Measurements from ENCODE around the gene TEDC1.

Gene TEDC1

GRCh38 chr14:105498430-105499255, 7.6 kb downstream of the TEDC1 start:
- DNase-seq: no peak

- DNase-seq: no peak
Observed at GRCh38 chr14:105499256-105500035, 8.4 kb downstream of the TEDC1 start.

- no peak for DNase-seq
Observed at GRCh38 chr14:105500036-105500725, 9.1 kb downstream of the TEDC1 start.

- no peak for DNase-seq
Observed at GRCh38 chr14:105500726-105501101, 9.7 kb downstream of the TEDC1 start.

GRCh38 chr14:105501504-105502291, 10.7 kb downstream of the TEDC1 start:
- DNase-seq: no peak

- no peak for DNase-seq
Observed at GRCh38 chr14:105502446-105503295, 11.6 kb downstream of the TEDC1 start.

GRCh38 chr14:105503296-105503640, 12.2 kb downstream of the TEDC1 start:
- no peak for DNase-seq

GRCh38 chr14:105503935-105504692, 13.1 kb downstream of the TEDC1 start:
- DNase-seq: no peak

GRCh38 chr14:105505101-105505500, 14.1 kb downstream of the TEDC1 start:
- DNase-seq: no peak

- no peak for DNase-seq
Observed at GRCh38 chr14:105507247-105507646, 16.2 kb downstream of the TEDC1 start.

GRCh38 chr14:105508069-105508468, 17.0 kb downstream of the TEDC1 start:
- no peak for DNase-seq

- no peak for DNase-seq
Observed at GRCh38 chr14:105508601-105509000, 17.6 kb downstream of the TEDC1 start.

GRCh38 chr14:105517096-105517495, 26.1 kb downstream of the TEDC1 start:
- DNase-seq: no peak

- DNase-seq: no peak
Observed at GRCh38 chr14:105519946-105520698, 29.1 kb downstream of the TEDC1 start.

- no peak for DNase-seq
Observed at GRCh38 chr14:105525326-105525725, 34.3 kb downstream of the TEDC1 start.

- no peak for DNase-seq
Observed at GRCh38 chr14:105525861-105526775, 35.1 kb downstream of the TEDC1 start, which contains the start of gene TMEM121. Gene TMEM121 (plus strand): TSS chr14:105526583. CDS start chr14:105528835, 2,252 bp downstream.

- DNase-seq: no peak
Observed at GRCh38 chr14:105526776-105527380, 35.8 kb downstream of the TEDC1 start.

GRCh38 chr14:105527381-105527825, 36.4 kb downstream of the TEDC1 start:
- DNase-seq: no peak

Data from activated CD8-positive, alpha-beta memory T cell treated with anti-CD3 and anti-CD28 coated beads for 24 hours (primary cell).